Anterior cingulate cortex (tissue), 58 donors: ENCODE measurements around the gene TARS3.
"Not testable (repeated sequence)": the region's sequence is repeated elsewhere in the genome, so short reads cannot be mapped to it uniquely, and the experiment has no call there.

Source experiments
- DNase-seq, 58 donors: peaks; one replicate each; lab custom pipeline; 2025; lab: John Stamatoyannopoulos, UW

TARS3 gene

DNA sequence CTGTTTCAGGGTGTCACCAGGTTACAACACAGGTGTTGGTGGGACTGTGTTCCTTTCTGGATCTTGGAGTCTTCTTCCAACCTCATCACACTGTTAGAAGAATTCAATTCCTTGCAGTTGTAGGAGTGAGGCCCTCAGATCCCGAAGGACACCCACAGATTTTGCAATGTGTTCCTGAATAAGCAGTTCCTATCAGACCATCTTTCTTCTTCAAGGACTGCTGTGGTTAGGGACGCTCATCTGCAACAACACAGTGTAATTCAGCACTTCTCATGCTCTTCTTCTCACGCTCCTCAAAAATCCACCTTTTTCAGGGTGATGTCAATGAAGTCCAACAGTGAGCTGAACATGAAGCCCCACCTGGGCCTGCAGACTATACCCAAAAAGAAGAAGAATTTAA is 90.9 kb downstream of the TARS3 start:
- DNase-seq: no peak

DNA sequence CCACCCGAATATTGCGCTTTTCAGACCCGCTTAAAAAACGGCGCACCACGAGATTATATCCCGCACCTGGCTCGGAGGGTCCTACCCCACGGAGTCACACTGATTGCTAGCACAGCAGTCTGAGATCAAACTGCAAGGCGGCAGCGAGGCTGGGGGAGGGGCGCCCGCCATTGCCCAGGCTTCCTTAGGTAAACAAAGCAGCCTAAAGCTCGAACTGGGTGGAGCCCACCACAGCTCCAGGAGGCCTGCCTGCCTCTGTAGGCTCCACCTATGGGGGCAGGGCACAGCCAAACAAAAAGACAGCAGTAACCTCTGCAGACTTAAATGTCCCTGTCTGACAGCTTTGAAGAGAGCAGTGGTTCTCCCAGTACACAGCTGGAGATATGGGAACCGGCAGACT is 97.5 kb downstream of the TARS3 start:
- DNase-seq: not testable (repeated sequence)

DNA sequence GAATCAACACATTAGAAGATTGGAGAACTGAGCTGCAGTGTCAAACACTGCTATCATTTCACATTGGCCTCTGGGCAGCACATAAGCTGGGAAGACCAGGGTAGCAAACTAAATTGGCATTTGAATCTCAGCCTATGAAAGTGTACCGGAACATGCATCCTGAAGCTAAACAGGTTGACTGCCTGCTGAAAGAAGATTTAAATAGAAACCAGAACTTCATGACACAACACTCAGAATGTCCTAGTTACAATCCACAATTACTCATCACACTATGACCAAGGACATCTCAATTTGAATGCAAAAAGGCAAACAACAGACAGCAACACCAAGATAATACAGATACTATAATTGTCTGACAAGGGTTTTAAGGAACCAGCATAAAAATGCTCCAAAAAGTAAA is 98.3 kb downstream of the TARS3 start:
- DNase-seq: peak in 1 of 58 donors; percentile 26

- no peak for DNase-seq
These were observed 99.1 kb downstream of the TARS3 start for GRCh38 chr15:101625184-101625583.

DNA sequence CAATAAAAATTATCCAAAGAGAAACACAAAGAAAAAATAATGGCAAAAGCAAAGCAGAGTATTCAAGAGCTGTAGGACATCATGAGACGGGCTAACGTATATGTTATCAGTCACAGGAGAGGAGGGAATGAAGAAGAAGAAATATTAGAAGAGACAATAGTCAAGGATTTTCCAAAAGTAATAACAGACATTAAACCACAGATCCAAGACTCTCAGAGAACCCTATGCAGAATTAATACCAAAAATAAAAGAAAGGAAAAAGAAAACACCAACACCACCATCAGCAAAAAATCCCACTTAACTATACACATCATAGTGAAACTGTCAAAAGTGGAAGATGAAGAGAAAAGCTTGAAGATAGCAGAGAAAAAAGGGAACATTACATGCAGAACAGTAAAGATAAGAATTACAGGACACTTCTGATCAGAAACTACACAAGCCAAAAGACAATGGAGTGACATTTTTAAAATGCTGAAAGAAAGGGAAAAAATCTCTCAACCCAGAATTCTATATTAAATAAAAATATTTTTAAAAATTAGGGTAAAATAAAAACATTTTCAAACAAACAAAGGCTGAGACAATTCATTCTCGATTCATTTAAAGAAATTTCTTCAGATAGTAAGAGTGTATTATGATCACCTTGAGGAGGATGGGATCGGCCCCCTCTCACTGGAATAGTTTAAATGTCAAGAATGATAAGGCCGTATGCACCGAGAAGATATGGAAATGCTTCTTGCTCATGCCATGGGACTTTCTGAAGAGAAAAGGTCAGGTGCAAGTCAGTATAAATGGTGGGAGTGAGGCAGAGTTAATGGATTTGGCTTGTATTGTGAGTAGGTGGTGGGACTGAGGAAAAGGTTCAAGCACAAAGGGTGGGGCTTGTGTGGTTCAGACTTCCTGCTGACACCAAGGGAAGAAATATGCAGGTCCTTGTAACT is 100.6 kb downstream of the TARS3 start:
- DNase-seq: no peak

DNA sequence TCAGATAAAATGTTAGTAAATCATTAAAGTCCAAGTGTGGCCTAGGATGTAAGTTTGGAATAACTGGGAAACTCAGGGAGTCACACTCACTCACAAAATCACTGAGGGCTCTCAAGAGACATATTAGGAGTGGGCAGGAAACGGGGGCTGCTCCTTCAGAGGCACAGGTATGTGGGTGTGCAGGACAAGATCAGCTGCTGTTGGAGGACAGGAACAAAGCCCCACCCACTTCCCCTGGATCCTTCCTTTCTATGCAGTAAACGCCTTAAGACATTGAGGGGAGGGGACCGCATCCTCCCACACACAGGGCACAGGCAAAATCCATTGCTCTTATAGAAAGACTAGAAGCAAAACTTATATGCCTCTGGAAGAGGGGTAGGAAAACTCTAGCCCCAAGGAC is 102.3 kb downstream of the TARS3 start:
- DNase-seq: no peak

GRCh38 chr15:101620671-101621070 is 103.6 kb downstream of the TARS3 start:
- DNase-seq: no peak

GRCh38 chr15:101619615-101619865 is 104.7 kb downstream of the TARS3 start:
- no peak for DNase-seq

DNA sequence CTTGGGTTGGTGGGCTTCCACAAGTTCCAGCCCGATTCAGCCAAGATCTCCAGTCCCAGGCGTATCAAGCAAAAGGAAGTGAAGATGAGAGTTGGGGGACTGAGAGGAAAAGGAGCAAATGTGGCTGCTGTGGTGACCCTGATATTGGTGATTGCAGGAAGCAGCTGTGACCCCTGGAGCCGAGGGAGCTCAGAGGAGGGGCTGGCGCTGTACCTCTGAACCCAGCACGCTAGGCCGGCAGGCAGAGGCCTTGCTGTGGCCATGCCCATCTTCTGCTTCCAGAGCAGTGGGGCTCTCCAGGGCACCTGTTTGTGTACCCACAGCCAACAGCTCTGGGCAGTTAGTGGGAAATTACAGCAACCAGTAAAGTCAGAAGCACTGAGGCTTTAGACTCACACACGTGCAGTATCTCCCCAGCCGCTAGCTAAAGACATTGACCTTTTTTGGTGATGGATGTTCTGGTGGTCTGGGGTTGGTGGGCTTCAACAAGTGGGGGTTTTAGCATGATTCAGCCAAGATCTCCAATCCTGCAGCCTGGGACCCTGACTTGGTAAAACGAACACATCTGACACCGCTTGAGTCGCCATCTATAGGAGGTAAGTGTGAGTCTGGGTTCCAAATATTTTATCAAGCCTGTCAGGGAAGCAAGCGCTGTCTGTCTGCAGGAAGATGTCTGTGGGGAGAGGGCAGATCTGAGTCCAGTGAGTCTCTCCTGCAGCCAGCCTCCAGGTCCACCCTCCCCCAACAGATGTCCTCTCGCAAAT is 105.2 kb downstream of the TARS3 start:
- no peak for DNase-seq

DNA sequence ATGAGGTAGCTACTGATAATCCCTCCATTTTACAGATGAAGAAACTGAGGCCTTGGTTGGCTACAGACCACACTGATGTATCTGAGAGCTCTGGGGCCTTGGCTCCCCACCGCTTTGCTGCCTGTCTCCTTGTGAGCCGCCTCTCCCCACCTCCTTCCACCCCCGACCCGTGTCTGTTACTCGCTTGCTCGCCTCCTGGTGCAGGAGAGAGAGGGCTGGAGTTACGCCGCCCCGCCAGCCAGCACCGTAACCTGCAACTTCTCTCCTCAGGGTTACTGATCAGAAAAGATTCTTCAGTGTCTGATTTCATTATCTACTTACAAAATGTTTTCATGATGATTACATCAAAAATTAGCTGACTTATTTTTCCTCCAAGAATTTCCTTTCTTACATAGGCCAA is 106.2 kb downstream of the TARS3 start:
- DNase-seq: no peak

DNA sequence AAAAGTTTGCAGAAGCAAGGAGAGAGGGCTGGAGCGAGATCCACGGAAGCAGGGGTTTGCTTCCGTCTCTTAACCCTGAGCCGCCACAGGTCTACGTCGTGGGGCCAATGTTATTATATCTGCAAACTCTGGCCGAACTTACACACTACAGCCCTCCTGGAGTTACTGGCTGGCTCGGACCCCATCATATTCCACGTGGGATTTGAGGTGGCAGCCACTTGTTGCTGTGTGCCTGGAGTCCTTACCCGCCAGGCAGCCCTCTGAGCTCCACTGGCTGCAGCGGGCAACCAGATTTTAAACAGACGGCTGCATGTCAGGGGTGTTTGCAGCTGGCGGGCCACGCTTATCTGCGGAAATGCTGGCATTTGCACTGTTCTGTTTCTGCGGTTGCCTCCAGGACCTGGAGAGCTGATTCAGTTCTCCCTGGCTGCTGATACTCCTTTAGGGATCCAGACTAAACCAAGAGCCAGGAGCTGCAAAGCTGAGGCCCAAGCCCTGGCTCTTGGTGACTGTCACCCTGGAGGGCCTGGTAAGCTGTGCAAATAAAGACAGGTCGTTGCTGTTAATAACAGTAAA is 106.8 kb downstream of the TARS3 start:
- DNase-seq: no peak

GRCh38 chr15:101615986-101616848 is 108.1 kb downstream of the TARS3 start:
- DNase-seq: peak in 2 of 58 donors; percentile 11 to 50

DNA sequence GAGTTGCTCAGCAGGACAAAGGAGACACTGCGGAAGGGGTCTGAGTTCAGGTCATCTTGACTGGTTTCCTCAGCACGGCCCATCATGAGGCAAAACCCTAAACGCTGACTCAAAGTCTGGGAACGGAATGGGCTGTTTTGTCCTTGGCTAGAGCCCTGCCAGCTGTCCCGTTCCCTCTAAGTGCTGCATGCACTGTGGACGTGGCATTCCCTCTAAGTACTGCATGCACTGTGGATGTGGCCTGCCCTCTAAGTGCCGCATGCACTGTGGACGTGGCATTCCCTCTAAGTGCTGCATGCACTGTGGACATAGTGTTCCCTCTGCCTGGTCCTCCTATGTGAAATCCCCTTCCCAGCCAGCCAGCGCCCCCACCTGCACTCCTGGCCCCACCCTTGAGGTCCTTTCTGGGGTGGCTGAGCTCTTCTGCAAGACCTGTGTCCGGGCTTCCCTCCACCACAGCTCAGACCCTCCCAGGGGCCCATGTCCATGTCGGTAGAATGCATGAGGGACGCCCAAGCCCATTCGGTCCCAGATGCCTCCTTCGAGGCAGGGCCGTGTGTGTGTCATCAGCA is 108.8 kb downstream of the TARS3 start:
- DNase-seq: no peak

GRCh38 chr15:101614761-101615160 is 109.5 kb downstream of the TARS3 start:
- DNase-seq: no peak

DNA sequence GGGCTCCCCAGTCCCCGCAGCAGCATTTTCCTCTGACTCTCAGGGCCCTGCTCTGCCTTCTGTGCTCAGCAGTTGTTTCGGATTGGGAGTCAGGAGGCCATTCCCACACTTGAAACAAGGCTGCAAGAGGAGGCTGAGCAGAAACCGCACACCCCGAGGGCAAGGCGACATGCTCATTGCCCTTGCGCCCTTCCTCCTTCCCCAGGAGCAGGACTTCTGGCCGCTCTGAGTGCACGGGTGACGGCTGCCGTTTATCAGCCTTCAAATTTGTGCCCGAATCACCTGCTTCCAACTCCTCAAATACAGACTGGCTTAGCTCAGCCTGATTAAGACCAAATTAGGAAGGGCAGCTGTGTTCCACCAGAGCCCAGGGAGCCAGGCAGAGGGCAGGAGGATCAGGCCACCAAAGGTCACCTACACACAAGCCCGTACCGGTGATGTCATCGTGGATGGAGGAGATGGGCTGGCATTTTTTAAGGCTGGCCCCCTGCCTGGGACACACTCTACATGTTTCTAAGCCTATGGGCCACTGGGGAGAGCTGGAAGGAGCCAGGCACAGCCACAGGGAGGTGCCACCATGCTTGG is 110.2 kb downstream of the TARS3 start:
- DNase-seq: no peak

GRCh38 chr15:101613130-101614000 is 110.9 kb downstream of the TARS3 start:
- peak in 30 of 58 donors; percentile 17 to 79 (median 39) for DNase-seq

- DNase-seq: no peak
These were observed 111.6 kb downstream of the TARS3 start for GRCh38 chr15:101612676-101613075.

- DNase-seq: no peak
These were observed 112.5 kb downstream of the TARS3 start for GRCh38 chr15:101611580-101612299.
